ENCODE data around the gene PAX5.

PAX5 gene

DNA sequence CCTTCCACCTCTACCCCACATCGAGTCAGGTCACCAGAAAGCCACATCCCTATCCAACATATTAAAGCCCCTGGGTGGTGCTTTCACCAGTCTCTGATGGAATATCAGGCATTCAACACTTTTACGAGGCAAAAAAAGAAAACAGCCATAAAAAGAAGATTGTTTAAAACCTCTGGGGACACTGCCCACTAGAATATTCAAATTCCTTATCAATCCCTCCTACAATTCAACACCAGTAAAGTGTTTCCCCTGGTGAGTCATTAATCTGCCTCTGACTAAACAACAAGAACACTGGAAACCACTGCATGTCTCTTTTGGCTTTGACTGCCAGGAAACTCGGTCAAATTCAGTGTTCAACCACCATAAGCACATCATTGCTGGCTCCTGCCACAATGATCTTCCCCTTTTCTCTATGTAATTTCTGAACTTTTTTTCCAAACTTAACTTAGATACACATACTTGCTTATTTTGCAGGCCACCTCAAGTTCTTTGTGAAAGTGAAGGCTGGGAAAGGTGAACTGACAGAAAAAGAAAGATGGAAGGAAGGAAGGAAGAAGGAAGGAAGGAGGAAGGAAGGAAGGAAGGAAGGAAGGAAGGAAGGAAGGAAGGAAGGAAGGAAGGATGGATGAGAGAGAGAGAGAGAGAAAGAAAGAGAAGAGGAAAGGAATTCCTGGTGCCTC lies 105.3 kb downstream of the PAX5 start:
- DNase-seq: no peak

DNA sequence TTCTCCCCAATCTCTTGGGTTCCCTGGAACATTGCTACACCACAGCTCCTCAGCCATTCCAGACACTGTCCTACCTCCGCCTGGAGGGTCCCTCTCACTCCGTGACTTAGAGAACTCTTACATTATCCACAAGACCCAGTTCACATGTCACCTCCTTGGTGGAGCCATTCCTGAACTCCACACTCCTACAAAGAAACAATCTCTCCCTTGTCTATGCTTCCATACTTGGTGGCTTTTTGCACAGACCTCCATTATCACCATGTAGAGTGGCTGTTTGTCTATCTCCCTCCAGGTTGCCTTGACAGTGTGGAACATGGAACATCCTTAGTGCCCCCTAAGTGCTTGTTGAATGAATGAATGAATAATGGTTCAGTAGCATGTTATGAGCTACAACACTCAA lies 105.9 kb downstream of the PAX5 start:
- no peak for DNase-seq

DNA sequence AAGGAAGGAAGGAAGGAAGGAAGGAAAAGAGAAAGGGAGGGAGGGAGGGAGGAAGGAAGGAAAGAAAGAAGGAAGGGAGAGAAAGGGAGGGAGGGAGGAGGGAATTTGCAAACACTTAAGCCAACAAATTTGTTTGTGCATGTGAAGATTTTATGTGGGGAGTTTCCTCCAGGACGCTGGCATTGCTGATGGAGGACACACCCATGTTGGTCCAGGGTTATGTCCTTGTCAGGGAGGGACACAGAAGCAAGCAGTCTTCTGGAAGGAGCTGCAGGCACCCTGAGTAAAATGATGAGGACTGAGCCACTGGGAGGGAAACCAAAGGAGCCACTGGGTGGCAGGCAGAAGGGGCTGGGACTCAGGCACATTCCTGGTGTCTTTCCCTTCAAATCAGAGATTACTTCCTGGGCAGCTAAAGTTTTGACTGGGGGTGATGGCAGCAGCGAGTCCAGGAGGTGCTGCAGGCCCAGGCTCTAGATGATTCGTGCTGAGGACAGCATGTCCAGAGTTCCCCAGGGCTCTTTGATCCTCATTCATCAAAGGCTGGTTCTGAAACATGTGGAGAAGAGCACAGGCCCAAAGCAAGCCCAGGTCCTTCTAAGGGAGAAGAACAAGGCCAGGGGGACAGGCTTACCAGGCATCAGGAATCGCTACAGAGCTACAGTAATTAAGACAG lies 109.2 kb downstream of the PAX5 start:
- no peak for DNase-seq

DNA sequence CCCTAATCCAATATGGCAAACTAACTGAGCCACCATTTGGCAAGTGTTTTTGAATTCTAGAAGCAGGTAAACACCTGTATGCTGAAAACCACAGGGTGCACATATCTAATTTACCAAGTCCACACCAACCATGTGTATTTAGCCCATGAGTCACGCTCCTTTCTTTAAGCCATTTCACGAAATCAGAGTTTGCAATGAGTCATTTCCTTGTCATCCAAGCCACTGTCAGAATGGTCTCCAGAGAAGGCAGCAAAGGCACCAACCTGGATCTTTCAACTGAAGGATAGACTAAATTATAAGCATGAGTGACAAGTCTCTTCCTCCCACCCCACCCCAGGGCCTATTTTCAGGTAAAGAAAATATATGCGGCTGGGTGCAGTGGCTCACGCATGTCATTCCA lies 110.0 kb downstream of the PAX5 start:
- no peak for DNase-seq

DNA sequence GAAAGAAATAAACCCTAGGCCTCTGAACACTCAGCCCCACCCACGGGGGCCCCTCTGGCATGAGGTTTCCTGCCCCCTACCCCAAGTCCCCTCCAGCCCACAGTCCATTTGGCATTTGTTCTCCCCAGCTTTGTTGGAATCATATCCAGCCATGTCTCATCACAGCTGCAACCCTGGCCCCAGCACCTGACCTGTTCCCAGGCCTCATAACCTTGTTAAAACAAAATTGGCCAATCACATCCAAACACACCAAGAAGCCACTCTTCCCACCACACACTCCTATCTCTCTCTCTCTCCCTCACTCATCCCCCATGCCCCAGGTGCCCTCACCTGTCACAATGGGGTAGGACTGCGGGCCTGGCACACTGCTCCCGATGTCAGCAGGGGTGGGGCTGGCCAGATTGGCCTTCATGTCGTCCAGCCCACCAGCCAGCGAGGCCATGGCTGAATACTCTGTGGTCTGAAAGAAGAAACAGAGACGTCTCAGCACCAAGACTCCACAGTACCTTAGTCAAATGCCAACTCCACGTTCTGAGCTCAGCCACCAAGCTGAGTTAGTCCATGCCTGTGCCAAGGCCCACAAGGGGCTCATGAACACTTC lies 110.9 kb downstream of the PAX5 start:
- DNase-seq: no peak

DNA sequence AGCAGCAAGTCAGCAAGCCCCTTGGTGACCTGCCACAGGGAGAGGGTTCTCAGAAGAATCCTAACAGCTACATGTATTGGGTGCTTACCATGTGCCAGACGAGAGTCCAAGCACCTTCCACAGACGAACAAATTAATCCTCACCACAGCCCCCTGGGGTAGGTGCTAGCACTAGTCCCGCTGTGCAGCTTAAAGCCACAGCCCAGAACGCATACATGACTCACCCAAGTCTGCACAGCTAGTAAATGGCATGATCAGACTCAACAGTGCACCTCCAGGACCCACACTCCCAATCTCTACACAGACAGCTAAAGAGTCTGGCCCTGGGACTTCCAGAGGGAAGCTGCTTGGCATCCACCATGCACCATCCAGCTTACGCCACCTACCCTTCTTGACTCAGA lies 111.5 kb downstream of the PAX5 start:
- no peak for DNase-seq

DNA sequence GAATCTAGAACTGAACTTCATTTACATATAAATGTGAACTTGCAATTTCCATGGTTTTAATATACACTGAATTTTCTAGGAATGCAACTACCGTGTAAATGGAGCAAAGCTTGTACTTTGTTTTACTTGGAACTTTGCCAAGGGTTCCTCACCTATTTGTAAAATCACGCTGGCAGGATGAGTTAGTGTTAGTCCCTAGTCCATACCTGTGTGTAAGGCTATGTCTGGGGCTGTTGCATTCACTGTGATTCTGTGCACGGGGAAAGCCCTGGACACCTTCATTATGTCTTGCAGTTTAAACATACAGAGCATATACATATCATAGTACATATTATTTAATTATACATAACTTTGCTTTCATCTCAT lies 119.9 kb downstream of the PAX5 start:
- no peak for DNase-seq

DNA sequence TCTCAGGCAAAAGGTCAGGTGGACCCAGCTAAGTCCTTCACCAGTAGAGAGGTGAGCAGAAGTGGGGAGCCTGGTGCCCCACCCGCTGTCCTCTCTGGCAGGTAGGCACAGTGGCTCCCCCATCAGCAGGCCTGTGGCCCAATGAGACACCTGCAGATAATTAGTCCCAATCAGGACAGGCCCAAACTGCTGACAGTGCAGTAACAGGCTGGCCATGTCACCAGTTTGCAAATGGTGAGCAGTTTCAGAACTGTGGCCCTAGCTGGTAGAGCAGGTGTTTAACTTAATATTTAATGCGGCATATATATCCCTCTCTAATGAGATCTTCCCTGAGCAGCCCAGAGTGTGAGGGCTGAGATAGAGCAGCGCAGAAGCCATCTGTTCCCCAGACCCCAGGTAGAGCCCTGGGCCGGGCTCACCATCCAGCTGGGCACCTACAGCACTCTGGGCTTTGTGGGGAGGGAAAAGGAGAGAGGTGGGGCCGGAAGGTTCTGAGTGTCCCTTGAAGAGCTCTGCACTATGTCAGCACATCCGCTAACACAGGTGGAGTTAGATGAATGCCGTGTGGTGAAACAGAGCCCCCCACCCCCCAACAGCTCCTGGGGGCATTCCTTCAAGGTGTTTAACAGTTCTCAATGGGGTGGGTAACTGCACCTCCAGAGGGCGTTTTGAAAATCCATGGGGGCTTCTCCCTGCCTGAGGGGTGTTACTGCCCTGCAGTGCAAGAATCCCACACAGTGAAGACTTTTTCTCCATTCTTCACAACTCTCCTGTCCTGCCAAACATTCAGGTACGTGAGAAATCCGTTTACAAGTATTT lies 120.5 kb downstream of the PAX5 start:
- DNase-seq: no peak

DNA sequence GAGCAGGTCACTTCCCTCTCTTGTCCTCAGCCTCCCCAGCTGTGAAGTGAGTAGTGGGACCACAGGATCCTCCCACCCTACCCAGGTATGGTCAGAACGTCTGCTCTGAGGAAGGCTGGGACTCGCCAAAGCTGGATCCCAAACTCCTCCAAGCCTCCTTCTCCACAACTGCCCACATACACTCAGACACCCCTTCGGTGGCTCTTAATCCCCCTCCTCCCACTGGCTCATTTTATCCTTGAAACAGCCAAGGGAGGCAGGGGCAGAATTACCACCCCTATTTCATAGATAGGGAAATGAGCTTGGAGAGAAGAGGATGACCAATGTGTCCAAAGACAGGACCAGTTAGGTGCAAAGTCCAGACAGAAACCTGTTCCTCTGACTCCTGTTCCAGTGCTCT lies 121.4 kb downstream of the PAX5 start:
- no peak for DNase-seq

DNA sequence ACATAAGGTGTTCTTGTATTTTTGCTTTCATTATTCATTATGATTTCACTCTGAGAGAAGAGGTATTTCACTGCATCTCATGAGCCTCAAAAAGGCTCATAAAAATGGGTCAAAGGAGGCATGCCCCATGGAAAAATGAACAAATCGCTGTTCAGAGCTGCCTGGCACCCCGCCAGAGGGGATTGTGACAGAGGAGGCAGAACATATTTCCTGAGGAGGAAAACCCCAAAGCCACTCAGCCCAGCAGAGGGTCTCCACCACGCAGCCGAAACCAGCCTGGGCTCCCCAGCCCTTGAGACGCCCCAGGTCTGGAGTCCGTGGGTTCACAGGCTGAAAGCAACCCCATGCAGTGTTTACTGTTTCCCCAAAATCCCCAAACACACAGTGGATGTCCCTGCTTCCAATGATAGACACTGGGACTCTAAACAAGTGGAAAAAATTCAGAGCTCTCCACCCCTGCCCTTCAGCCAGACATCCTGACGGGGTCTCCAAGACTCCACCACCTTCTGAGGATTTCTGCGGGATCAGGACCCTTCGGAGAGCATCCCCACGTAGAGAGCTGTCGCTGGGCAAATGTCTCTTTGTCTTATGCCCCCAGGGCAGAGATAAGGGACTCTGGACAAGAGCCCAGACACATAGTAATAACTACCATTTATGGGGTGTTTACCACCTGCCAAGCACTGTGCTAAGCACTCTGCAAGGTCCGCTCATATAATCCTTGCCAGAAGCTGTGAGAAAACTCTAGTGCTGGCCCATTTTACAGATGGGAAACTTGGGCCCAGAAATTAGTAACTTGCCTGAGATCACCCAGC lies 122.3 kb downstream of the PAX5 start:
- no peak for DNase-seq

DNA sequence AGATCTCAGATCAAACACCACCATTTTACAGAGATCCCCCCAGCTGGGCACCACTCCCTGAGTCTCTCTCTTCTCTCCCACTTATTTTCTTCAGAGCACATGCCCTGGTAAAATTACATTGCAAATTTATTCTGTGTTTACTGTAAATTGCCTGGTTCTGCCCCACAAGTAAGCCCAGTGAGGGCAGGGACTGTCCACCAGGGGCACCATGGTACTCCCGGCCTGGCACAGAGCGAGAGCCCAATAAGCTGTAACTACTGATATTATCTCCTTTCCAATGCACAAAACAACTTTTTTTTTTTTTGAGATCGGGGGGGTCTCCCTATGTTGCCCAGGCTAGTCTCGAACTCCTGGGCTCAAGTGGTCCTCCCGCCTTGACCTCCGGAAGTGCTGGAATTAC lies 123.0 kb downstream of the PAX5 start:
- no peak for DNase-seq

DNA sequence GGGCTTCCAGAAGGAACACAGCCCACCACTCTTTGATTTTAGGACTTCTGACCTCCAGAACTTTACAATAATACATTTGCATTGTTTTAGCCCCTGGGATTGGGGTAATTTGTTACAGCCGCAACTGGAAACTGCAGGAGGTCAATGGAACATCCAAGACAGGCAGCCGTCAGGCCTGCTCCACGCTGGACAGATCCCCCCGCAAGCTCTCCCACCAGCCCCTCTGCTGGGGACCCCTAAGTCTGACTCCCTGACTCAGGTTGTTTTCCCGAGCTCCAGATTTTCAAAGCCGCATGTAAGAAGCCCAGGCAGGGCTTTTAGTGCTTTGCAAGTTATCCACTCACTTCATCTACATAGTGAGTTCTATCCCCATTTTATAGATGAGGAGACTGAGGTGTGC lies 127.6 kb downstream of the PAX5 start:
- no peak for DNase-seq

DNA sequence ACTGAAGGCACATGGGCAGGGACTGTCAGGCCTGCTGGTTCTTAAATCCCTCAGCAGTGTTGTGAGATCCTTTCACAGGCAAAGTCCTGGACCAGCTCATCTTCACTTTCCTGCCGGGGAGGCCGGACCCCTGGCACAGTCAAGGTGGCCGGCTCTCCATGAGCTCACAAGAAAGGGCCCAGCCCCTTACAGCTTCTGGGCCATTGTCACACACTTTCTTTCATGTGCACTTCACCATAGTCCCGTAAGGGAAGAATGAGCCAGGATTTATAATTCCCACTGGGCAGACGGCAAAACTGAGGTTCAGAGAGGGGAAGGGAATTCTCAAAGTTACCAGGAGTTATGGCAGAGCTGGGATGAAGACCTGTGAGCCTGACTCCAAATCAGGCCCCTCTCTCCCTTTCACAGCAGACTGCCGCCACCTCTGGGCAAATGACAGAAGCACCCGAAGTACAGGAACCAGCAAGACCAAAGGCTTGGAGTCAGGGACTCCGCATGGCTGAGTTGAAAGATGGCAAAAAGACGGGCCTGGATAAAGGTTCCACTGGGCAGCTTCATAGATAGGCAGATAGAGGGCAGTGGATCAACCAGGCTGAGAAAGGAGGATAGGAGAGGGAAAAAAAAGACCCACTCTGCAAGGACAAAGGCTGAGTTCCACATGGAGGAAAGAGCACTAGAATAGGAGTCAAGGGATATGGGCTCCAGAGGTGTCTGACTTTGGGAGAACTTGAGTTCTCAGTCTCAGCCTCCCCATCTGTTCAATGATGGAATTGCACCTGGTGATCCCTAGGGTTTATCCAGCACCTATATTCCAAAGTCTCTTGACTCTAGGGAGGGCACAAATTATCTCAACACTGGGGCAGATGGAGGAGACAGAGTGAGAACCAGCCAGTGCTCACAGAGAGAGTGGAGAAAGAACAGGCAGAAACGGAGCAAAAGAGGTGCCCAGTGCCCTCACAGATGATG lies 128.7 kb downstream of the PAX5 start:
- DNase-seq: no peak

DNA sequence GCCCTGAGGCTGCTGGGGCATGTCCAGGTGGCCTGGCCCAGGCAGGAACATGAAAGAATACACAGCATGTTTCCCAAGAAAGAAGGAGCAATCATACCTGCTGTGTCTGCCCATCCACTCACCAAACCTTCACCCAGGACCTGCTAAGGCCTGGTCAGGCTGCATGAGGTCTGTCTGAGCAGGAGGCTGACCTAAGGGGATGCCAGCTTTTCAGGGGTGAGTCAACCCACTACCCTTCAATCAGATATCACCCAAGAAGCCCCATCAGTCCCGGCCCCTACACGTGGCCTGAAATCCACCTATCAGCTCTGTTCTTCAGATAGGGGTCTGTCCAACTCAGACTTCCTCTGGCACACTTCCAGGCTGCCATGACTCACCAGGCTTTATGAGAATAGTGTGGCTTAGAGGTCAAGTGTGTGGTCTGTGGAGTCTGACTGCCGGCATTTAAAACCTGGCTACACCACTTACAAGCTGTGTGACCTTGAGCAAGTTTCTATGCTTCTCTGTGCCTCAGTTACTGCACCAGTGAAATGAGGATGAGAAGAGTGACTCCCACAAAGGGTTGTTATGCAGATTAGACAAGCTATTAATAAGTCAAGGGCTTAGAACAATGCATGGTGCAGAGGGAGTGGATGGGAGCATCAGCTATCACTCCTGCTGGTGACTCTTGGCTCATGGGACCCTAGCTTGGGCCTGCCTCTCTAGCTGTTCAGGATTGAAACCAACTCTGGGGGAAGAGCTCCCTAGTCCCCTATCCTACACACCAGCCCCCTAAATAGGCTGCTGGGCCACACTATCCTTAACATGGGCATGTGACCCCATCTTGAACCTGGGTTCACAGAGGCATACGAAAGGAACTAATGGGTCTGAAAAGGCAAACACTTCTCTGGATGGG lies 130.3 kb downstream of the PAX5 start:
- no peak for DNase-seq

DNA sequence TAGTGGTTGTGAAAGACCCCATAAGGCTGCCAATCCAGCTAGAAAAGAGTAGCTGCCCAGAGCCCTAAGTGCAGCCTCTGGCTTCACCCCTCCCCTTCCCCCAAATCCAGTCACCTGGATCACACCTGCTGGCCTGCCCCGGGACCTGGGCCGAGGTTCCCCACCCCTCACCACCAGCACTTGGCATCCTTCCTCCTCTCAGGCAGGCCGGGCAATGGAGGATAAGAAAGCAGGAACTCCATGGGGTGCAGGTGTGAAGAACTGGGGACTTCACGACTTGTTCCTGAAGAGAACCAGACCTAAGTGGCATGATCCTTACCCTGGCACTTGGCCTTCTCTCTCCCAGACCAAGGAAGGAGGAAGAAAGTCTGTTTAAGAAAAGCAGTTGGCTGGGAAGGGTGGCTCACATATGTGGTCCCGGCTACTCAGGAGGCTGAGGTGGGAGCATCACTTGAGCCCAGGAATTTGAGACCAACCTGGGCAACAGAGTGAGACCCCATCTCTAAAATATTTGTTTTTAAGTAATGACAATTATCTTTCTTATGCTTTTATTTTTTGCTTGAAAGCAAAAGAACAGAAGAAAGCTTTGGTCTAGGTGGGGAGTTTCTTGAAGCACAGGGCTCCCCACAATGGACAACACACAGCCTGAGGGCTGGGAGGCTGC lies 131.1 kb downstream of the PAX5 start:
- DNase-seq: no peak

DNA sequence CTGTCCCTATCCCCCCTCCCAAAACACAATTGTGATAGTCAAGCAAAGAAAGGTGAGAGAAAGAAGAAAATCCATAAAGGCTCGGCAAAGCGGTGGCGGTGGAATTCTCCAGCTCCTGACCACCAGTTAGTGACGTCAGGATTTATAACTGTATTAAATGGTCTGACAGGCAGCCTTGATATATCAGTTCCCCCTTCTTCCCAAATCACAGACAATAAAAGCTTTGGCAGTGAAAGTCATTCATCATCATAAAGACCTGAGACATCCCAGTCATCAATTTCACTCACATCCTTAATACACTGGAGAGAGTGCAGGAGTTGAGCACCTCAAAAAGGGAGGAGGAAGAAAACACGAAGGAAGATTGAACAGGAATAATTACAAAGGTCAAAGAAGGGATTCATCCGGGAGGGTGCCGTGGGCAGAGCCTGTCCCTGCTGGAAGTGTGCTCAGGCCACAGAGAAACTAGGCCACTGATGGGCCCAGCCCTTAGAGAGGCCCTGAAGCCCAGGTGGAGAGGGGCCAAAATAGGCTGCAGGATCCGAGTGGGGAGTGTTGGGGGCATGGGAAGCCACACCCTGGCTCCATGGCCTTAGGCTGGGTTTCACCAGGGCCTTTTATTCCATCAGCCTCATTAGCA lies 131.9 kb downstream of the PAX5 start:
- DNase-seq: no peak

DNA sequence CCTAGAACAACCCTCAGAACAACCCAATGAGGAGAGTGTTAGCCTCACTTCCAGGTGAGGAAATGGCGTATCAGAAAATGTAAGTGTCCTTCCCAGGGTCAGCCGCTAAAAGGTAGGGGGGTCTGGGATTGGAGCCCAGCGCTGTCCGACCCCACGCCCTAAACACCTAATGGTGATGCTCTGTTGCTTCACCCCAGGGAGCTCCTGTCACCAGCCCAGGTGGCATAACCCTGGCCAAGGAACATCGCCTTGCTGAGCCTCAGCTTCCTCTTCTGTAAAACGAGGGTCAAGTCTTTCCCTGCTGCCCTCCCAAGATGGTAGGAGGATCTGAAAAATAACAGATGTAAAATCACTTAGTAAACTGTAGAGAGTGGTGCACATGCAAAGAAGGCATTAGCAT lies 132.5 kb downstream of the PAX5 start:
- no peak for DNase-seq

DNA sequence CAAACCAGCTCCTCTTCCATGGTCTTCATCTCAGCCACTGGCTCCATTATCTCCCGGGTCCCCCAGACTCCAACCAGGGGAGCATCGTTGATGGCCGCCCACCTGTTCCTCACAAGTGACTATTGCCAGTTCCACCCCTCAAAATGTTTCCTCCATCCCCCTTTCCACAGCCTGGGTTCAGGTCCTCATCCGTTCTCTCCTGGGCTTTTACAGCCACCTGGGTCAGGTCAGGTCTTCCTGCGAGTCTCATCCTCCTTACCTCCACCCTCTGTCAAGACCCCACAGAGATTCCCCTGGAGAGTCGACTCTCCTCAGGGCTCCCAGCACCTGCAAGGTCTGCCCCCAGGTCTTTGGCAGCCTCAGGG lies 133.2 kb downstream of the PAX5 start:
- no peak for DNase-seq

DNA sequence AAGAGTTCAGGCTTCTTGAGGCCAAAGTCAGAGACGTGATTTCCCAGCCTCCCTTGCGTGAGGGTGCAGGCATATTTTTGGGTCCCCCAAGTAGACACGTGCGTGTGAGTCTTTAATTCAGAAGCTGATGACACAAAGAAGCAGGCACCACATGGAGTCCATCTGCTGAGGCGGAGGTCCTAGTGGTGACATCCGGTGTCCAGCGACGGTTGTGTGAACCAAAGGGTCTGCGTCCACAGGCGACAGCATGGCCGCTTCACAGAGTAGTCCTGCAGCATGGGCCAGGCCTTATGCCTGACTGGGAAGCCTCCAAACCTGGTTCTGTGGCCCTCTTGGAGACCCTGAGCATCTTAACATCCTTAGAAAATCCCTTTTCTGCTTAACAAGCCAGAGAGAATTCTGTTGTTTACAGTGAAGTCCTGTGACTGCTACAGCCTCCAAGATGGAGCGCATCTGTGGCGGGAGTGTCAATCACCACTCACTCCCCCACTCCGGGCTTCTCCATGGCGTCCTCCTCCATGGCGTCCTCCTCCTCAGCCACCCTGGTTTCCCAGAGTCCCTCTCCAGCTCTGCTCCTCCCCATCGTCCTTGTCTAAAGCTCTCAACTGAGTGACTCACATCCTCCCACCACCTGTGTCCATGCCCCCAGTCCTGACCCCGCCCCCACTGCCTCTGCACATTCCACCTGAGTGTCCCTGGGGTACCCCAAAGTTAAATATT lies 133.8 kb downstream of the PAX5 start:
- no peak for DNase-seq
